NCI-H2196 treated with DMSO at 0.1 percent for 48 hours (cell line): ENCODE measurements around the gene CATSPER3.

Source experiments
- DNase-seq: peaks from one replicate; lab custom pipeline; 2025; ENCODE audit not compliant: unreplicated experiment; lab: John Stamatoyannopoulos, UW

The CATSPER3 gene

DNA sequence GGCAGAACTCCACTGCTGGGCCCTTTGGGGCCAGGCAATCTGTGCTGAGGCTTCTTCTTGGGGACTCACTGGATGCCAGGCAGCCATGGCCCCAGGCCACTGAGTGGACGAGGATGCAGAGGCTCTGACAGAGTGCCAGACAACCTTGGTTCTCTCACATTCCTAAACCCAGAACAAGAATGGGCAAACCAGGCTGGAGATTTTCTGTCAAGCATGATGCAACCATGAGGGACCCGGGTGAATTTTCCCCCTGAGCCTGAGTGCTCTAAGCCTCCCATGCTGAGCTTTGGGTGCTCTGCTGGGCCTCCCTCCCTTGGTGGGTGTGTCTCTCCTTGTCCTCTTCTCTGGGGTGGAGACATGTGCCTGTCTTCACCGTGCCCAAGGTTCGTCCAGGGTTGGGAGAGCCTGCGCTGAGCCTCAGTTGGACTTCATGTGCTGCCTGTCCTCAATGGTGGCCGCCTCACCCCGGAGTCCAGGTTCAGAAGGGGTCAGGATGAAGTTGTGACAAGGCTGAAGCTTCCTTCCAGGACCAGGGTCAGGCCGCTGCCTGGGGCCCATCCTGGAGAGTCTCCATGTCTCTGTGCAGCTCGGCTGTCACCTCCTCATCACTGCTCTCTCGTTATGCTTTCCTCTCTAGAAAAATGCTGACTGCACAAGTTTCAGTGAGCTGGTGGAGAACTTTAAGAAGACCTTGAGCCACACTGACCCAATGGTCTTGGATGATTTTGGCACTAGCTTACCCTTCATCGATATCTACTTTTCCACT is 42.2 kb downstream of the CATSPER3 start:
- DNase-seq, result no peak

DNA sequence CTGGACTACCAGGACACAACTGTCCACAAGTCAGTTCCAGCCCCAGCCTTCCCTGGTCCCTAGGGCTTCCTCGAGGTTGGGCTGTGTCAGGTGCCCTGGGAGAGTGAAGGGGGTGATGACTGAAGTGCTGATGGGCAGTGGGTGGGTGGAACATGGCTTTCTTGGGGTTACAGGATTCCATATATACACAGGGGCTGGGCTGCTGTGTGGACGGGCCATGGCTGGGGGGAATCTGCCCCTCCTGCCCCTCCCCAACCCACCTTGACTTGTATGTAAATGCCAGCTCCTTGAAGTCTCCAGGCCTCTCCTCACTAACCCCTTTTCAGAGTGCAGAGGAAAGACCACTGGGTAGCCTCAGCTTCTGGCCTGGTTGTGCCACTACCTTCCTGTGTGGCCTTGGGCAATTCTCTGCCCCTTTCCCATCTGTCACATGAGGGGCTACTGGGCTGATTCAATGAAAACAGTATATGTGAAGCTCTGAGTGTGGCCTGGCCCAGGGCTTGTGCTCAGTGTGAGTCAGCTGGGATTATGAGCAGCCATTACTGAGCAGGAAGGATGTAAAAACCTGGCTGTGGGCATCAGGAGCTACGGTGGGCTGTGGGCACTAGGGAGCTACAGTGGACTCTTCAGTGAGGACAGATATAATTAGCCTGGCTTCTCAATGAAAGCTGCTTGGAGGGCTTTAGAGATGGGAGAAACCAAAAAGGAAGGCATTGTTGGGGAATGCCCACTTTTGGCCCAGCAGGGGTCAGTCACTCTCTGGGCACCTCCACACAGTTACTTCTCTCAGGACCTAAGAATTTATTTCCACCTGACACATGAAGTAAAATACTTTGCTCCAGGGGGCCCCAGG is 43.0 kb downstream of the CATSPER3 start:
- no peak for DNase-seq

DNA sequence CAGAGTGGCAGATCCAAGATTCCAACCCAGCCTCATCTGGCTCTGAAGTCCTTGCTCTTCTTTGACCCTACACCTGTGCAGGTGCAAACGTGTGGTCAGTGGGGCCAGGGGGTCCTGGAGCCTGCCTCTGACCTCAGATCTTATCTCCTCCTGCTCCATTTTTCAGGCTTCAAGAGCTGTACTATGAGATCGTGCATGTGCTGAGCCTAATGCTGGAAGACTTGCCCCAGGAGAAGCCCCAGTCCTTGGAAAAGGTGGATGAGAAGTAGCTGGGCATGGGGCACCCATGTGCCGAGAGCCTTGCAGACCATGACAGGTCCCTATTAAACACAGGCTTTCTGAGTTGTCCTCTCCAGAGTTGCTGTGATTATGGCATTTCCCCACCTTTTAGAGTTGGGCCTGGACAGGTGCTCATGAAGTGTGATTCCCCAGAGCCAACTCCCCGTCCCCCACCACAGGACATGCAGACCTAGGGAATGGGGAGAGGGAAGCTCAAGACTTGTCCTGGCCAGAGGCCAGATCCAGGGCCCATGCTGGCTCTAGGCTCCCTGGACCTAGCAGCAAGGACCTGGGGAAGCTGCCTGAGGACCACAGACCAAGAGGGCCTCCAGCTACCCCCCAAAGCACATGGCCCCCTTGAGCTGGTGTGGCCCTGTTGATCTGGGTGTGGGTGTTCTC is 43.8 kb downstream of the CATSPER3 start:
- no peak for DNase-seq

DNA sequence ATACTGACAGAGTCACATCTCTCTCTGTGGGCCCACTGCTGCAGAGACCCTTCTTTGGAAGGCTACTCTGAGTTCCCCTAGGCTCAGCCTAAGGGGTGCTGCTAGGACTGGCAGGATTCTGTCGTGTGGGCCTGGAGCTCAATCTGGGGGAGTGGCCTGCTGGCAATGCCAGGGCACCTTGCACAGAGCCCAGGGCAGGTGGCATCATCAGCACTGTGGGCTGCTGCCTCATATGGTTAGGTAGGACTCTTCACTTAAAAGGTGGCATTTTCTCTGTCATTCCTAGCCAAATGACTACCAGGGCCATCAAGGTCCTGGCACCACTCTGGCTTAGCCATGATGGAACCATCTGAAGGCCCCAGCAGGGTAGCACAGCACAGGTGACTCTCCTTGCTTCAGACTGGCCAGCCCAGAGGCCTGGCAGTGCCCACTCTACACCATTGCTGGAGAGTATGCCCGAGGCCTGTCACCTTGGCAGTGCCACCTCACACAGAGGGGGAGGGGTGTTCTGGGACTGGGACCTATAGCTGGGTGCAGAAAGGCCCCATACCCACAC is 44.4 kb downstream of the CATSPER3 start:
- DNase-seq, result no peak

DNA sequence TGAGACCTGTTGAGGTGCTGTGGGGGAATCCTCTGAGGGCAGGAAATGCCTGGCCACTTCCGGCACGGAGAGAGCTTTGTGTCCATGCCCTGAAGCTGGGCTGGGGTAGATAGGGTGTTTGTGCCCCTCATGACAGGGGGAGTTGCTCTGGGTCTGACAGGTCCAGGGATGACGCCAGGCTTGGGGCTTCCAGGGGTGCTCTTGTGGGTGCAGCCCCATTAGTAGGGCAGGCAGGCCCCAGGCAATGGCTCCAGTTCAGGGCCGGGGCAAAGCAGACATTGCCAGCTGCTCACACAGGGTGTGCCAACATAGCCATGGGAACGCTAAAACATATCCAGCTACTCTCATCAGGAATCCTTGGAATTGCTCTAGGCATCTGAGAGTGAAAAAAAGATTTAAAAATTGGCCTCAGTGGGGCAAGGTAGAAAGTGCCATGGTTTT is 45.3 kb downstream of the CATSPER3 start:
- DNase-seq, result no peak

DNA sequence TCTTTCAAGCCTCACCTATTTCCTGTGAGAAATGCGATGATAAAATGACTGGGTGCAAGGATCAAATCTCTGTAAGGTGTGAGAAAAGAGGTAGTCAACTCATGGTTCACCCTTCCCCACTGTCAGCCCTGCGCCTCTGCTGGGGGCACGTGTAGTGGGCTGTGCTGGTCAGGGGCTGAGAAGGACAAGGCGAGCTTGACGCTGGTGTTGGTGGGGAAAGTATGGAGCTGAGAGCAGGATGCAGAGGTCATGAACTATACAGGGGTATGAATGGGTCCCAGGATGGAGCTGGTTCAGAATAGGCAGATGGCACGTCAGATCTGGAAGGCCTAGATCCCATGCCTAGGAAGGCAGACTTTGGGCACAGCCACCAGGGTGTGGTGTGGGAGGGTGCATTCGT is 45.7 kb downstream of the CATSPER3 start:
- DNase-seq, result no peak

DNA sequence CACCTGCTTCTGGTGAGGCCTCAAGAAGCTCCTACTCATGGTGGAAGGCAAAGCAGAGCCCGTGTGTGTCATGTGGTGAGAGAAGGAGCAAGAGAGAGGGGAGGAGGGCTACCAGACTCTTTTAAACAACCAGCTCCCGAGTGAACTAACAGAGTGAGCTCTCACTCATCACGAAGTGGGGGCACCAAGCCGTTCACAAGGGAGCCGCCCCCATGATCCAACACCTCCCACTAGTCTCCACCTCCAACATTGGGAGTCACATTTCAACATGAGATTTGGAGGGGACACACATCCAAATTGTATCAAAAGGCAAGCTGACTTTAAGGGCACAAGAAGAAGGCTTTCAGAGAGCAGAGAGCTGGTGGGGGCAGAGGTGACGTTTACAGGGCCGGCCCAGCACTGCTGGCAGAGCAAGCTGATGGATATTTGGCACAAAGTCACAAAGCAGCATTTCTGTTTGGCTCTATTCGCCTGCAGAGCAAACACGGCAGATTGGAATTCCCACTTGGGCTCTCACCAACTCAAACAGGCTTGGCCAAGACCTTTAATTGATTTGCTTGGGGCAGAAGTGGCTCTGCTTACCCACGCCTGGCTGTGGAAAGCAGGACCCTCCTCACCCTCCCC is 46.4 kb downstream of the CATSPER3 start:
- peak; percentile 47 for DNase-seq

DNA sequence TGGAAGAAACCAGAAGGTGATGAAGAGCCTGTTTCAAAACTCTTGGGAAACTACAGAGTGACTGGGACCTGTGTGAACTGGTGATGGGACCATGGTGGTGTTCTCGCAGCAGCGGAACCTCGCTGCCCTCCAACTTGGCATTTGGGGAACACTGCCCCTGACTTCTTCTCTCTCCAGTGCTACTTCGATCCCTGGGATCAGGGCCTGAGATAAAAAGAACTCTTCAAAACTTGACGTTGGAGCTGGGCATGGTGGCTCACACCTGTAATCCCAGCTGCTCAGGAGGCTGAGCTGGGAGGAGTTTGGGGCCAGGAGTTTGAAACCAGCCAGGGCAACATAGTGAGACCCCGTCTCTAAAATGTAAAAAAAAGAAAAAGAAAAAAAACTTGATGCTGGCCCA is 48.2 kb downstream of the CATSPER3 start:
- DNase-seq, result no peak

DNA sequence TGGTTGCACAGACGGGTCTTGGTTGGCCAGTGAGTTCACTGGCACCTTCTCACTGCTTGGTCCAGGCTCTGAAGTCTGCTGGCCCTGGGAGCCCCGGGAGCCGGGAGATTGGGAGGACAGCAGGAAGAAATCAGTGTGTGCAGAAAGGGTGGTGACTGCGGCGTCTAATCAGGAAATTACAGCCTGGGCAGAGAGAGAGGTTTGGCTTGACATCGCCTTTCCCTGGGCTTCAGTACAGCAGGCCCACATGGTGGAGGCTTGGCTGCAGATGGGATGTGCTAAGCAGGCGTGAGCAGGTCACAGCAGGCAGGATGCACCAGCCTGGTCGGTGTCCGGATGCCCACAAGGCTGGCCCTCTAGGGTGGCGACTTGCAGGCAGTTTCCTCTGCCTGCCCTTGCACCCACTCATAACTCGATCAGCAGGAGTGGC is 49.2 kb downstream of the CATSPER3 start:
- DNase-seq, result no peak

DNA sequence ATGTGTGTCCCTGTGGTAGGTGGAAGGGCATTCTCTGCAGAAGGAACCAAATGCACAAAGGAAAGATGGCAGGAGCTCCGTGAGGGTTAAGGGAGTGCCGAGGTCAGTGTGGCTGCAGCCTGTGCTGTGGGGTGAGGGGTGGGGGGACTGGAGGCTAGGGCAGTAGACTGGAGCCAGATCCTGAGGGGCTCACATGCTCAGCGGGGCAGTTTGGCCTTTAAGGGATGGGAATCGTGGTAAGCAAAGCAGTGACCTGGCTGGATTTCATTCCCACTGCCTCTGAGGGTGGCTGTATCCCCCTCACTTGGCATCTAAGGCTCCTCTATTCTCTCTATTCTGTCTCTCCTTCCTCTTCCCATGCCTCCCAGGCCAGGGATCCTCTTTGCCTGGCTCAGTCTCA is 50.8 kb downstream of the CATSPER3 start:
- no peak for DNase-seq

DNA sequence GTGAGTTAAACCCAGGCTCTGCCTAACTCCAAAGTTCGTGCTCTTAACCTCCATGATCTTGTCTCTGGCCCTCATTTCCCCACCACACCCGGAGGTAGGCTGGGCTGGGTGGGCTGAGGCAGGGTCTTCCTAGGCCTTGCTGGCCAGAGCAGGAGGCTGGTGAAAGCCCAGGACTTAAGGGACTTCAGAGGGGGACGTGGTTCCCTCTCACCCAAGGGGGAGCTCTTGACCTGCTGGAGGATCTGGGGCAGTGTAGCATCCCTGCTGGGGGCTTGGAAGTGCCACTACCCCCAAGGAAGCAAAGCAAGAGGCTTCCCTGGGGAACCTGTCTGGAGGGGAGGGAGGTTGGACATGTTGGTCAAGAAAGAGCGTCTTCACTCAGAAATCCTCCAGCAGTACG is 51.6 kb downstream of the CATSPER3 start:
- no peak for DNase-seq

DNA sequence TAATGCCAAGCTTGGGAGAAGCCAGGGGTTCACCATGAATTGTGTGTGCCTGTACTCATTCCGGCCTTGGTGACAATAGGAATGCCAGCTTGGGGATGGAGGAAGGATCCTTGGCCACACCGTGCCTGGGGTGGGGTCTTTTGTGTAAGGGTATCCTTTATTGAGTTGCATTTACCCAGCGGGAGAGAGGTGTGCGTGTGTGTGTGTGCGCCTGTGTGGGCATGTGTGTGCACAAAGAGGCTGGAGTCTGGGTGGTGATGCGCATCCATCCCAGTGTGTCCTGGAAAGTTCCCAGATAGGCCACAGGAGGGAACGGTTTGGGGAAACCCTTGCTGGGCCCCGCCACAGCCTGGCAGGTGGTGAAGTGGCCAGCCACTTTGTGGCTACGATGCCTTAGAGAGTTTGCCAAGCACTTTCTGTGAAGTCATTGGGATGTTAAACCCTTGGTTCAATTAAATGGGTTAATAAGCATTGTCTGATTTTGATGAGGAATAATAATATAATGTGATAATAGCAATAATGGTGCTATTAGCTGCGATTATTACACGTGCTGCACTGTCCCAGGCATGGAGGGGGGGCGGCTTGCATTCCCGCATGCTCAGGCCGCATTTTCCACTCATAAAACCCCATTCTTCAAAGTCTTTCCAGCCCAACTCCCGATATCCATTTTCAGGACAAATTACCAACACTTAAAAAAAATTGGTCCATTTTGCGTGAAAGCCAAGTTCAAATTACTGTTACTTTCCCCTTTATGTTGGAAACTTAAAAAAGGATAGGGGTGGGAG is 52.6 kb downstream of the CATSPER3 start:
- no peak for DNase-seq

DNA sequence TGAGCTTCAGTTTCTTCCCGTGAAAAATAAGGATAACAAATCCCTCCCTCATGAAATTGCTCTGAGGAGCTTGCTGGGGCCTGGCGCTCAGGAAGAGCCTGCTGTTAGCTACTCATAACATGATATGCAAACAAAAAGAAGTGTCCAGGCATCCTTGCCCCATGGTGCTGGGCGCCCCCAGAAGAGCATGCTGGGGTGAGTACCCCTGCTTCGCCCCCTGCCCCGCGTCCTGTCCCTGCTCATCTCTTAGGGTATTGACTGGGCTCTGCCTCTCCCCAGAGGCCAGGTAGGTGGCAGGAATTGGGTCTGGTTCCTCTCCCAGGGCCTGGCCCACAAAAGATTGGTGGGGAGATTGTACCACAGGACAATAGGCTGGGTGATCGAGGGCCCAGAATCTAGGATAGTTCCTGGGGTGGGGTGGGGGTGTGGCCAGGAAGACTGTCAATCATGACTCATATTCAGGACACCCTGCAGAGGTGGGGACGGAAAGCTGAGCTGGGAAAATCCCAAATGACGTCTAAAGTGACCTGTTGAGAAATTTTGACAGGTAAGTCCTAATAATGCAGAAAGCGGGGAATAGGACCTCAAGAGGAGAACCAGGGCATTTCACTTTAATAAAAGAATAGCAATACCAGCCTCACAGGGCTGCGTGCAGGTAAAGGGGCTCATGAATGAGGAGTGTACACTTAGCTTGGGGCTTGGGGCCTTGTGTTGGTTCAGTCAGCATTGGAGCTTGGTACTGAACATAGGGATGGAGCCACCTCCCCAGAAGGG is 57.4 kb downstream of the CATSPER3 start:
- no peak for DNase-seq

DNA sequence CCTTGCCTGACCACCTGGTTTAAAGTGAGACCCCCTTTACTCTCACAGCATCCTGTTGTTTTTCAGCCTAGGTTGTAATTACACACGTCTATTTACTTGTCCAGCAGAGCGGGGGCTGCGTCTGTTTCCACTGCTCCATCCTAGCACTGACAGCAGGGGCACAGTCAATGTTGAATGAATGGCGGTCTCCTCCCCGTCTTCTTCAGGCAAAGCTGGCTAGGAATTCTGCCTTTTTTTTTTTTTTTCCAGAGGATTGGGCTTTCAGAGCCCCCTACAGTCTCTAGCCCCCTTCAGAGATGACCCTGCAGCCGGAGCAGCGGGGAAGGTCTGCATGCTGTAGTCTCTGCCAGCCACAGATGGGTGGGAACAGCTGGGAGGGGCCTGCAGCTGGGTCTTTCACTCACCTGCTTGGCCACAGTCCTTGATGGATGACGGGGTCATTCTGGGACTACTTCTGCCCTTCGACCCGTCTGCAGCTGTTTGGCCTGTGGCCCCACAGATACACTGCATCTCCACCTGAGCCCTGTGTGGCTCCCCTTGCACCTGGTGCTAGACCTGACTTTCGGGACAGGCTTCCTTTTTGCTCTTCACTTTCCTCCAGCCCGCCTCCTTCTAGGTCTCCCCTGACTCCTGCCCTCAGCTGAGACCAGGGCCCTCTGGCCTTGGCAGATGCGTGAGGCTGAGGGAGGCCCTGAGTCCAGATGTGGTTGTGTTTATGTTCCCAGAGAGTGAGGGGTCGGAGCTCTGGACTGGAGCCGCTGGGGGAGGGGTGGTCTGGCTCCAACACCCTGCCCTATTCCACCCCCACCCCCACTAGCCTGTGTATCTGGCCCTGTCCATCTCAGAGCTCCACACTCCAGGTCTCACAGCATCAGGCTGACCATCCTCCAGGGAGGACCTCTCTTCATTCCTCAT is 58.3 kb downstream of the CATSPER3 start:
- no peak for DNase-seq

DNA sequence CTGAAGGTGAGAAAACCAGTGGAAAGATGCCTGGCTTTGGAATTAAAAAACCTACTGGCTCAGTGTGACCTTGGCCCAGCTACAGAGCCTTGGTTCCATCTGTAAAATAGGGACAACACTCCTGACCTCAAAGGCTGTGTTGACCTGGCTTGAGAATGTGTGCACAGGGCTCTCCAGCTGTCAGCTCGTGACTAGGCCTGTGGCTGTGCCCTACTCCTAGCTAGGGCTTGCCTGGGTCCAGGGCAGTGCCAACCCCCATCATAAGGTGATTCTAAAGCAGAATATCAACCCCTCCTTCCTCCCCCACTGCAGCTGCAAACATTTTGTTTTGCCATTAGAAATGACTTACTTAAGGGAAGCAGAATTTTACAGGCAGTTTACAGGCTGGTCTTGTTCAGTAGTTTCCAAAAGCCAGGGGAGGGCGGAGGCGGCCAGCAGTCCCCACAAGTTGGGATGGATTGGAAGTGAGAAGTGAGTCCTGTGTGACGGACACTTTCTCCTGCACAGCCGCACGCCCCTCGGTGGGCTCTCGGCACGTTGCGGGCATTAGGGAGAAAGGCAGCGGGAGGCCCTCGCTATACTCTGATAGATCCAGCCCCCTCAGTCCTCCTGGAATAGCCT is 59.0 kb downstream of the CATSPER3 start:
- no peak for DNase-seq

DNA sequence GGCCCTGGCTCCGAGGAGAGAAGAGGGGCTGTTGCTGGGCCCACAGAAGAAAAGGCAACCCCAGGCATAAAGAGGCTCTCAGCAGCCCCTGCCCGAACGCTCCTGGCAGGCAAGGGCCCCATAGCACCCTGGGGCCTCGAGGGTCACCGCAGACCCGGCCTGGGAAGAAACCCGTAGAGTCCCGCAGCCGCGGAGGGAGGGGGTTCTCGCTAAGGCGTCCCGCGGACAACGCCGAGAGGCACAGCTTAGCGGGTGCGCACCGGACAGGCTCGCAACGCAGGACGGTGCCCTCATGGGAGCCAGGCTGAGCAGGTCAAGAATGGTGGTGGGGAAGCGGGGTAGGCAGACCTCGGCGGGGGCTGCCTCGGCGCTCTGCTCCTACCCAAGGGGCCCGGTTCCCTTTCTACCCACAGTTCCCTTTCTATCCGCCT is 59.6 kb downstream of the CATSPER3 start:
- DNase-seq, result no peak

DNA sequence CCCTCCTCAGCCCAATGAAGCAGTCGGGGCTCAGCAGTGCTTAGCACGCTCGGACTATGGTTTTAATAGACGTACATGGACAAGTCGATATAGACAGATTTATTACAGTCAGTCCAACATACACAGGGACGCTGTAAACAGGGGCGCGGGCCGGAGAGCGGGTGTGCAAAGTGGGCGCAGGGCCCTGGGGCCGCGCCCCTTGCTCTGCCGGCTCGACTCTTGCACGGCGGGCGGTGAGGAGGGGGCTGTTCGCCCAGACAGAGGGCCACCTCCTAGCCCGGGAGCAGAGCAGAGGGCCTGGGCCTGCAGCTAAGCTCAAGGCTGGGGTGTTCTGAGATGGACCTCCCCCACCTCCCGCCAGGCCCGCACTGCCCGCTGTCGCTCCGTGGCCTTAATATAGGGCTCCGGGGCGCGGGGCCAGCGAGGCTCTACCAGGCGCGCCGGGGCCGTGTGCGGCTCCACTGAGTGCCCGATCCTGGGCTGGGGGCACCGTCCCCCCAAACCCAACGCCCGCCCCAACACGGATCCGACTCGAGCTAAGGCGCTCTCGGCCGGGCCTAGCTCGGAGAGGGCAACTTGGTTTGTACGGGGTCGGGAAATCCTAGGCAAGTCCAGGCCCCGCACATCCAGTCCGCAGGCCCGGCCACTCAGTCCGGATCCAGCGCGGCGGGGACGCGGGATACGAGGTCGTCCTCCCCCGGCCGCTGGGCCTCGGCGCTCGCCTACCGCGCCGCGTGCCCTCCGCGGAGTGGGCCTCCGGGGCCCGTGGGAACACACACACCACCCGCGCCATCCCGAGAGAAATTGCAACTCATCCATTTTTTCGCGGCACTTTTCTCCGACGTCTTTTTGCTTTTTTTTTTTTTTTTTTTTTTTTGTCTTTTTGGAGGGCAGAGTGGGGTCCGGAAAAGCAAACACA is 60.2 kb downstream of the CATSPER3 start:
- DNase-seq, result no peak
